NCI-H2196 treated with DMSO at 0.1 percent for 48 hours (cell line): ENCODE data around the gene PHF12.
A peak's percentile ranks its signal among the peaks of the same experiment; 100 is the strongest.

Source experiments
- DNase-seq: peaks from one replicate; lab custom pipeline; 2025; ENCODE audit not compliant: unreplicated experiment; lab: John Stamatoyannopoulos, UW

Gene PHF12

DNA sequence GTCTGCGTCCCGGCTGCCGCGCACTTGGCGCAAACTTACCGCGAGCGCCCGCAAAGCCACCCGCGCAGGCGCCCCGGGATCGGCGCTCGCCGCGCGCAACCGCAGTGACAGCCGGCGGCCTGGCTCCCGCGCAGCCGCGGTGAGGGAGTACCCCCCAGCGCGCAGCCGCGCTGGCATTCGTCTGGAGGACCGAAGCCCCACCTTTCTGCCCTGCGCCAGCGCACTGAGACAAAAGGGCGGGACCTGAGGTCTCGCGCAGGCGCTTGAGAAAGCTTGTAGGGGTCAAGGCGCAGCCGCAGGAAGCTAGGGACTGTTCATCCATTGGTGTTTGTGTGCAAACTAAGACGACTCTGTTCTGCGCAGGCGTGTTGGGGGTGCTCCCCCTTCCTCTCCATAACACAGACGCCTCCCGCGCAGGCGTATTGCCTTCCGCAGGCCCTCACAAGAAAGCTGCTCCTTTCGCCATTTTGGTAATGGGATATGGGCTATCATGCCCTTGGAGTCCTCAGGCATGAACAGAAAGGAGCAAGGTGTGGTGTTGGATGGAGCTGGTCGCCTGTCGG, at the start of gene PHF12:
Gene PHF12, minus strand, starts transcription at position 91 of the 563 bp plus-strand sequence. CDS start 558 bp downstream, outside the sequence.
- peak; percentile 92 for DNase-seq

DNA sequence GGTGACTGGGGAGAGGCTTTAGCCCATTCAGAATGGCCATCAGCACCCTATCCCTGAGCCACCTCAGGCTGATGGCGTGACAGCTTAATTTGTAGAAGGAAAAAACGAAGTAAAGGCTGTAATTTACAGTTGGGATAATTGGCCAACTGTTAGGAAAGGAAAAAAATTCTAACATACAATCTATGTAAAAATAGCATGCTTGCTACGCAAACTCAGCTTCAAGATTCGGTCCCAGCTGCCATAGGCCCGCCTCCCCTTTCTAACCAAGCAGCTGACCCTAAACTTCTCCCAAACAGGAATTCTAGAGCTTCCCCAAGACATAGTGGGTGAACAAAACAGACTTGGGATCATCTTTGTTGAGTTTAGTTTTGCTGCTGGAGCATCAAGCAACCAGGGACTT, 49.7 kb upstream of the PHF12 start:
- no peak for DNase-seq

DNA sequence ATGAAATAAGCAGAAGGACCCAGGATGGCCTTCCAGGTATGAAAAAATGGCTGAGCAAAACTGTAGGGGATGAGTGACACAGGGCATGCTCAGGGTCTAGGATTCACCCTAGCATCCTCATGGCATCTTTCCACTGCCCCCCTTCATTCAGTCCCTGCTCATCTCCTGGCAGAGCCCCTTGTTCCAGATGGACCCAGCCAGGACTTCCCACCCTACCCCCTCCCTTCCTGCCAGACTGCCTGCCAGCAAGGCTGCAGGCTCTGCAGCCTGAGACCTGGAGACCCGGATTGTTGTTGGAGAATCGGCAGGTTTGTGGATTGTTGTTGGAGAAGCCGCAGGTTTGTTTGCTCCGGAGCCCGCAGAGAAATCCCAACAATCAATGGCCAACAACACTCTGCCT, 47.9 kb upstream of the PHF12 start:
- peak; percentile 5 for DNase-seq

DNA sequence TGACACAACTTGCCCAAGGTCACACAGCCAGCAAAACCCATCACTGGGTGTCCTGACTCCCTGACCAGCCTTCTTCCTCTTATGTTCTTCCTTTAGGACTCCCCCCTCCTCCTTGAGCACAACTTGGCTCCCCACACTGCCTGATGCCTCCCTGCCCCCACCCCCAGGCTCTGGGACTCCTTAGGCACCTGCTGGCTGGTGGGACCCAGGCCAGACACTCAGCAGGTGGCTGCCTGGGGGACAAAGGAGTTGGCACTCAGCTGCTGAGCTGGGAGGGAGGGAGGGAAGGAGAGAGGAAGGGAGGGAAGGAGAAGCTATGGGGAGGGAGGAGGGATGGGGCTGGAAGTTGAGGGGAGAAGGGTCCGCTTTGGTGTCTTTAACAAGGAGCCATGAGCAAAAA, 46.5 kb upstream of the PHF12 start:
- peak; percentile 23 for DNase-seq

DNA sequence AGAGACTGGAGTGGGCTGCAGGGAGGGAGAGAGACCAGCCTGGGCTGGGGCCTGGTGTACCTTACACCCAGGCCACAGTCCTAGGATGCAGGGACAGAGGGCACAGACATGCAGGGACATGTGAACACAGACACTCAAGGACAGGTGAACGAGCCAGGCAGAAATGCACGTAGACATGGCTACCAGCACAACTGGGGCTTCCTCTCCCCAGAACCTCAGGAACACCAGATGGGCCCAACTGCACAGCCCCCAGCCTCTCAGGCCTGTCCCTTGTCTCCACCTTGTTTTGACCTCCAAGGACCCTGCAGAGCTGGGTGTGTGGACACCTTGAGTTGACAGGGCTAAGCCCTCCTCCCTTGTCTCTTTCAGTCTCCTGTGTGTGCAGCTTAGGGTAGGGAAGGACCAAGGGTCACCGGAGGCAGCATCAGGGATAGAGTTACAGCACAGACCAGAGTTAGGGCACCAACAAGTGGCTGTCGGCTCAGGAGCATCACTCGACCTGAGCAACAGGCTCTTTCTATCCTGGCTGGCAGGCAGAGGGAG, 45.3 kb upstream of the PHF12 start:
- DNase-seq, result no peak

DNA sequence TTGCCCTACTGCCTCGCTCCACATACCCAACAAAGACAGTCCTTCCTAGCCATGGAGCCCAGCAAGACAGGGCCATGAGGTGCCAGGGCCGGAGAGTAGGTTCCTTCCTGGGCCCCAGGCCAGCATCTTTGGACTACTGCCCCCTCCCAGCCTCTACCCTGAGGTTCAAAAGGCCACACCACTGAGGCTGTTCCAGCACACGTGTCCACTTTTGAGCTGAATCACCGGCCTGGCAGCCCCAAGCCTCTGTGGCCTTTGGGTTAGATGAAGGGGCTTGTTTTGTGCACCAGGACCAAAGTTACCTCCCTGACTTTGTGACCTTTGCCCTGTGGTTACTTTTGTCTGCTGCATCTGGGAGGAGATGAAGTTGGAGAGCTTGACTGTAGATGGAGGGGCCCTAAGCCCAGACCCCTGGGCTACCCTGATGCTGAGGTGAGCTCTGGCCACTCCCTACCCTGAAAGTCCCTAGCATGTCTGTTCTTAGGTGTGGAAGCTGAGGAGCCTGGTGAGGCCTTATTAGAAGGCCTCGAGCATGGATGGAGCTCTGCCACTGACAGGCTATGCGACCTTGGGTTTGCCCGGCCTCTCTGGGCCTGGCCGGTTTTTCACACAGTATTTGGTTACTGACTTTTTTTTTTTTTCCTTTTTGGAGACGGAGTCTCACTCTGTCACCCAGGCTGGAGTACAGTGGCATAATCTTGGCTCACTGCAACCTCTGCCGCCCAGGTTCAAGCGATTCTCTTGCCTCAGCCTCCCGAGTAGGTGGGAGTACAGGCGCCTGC, 42.5 kb upstream of the PHF12 start:
- no peak for DNase-seq

DNA sequence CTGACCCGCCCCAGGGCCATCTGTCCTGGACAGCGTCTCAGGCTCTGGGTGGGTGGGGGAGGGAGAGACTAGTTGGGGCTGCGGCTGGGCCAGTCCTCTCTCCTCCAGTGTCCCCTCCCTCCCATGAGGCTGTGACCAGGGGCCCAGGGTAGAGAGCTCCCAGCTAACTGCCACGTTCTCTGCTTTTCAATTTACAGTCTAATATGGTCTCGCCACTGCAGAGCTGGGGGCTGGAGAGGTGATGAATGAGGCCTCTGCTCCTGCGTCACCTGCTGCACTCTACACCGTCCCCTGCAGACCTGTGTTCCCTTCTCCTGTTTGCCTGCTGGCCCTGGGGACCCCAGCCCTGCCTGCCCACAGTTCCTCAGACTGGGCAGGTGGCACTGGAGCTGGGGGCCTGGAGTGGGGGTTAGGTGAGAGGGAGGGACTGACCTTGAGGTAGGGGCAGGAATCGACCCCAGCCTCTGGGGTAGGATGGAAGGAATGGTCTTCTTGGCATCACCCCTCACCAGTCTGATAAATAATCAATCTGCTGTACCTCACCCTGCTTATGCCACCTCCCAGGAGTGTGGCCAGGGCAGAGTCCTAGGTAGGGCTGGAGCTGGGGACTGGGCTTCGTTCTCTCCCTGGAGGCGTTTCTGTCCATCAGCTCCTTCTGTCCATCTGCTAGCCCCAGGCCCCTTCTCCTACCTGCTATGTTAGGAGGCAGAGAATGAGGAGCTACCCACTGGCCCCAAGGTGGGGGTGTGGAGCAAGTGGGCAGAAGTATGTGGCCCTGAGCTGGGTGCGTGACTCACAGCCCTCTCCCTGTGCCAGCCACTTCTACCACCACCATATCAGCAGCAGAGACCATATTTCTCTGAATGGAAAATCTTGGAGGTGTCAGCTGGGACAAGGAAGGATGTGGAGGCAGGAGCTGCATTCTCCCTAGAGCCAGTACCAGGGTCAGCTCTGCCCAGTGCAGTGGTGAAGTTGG, 41.6 kb upstream of the PHF12 start:
- DNase-seq, result no peak

DNA sequence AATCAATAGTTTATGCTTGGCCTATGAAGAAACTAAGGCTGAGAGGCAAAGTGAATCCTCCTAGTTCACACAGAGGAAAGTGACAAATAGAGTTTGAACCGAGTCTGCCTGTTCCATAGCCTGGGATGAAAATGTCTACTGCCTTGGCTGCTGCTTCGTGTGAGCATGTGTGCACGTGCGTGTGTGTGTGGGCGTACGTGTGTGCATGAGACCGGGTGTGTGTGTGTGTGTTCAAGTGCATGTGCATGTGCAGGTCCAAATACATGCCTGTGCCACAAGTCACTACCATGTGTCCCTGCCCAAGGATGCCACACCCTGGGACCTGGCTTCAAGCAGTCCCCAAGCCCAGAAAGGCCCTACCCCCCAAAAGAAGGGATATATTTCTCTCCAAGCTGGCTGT, 40.9 kb upstream of the PHF12 start:
- DNase-seq, result no peak

DNA sequence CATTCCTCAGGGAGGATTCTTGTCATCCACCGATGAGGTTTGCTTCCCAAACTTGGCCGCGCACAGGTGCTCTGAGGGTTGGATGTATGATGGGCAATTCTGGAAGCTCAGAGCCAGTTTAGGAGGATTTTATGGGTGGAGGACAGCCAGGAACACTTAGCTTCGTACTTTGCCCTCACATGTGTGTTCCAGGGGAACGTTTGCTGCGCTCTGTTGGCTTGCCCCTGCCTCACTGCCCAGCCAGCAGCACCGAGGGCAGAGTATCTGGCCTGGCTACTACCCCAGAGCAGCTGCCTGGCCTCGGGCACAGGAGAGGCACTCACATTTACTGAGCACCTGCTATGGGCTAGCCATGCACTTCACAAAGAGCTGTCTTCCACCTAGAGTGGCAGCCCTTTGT, 40.5 kb upstream of the PHF12 start:
- no peak for DNase-seq

DNA sequence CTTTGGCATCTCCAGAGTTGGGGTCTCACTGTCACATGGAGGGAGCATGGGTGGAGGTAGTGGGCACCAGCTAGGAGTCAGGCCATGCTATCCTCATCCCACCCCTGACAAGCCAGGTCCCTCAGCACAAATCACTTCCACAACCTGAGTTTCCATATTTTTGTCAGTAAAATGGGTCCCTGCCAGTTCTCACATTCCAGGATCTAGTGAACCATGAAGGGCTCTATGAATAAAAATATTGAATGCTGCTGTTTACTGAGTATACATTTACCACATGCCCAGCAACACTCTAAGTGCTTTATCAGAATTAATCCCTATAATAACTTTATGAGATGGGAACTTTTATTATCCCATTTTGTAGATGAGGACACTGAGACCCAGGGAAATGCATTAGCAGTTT, 37.7 kb upstream of the PHF12 start:
- no peak for DNase-seq

DNA sequence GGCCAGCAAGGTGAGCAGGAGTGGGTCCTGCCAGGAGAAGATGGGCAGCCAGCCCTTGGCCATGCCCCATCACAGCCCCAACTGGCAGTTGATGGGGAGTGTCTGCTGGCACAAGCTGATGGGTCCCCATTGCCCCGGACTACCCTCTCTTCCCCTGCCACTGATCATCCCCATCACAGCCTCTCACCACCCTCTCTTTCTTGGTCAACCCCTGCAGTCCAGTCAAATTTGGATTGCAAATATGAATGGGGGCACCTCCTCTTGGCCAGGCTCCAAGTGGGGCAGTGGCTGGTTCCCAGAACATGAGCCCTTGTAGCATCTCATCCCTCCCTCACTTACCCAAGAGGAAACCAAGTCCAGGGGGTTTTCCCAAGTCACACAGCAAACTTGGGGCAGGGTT, 37.2 kb upstream of the PHF12 start:
- no peak for DNase-seq

DNA sequence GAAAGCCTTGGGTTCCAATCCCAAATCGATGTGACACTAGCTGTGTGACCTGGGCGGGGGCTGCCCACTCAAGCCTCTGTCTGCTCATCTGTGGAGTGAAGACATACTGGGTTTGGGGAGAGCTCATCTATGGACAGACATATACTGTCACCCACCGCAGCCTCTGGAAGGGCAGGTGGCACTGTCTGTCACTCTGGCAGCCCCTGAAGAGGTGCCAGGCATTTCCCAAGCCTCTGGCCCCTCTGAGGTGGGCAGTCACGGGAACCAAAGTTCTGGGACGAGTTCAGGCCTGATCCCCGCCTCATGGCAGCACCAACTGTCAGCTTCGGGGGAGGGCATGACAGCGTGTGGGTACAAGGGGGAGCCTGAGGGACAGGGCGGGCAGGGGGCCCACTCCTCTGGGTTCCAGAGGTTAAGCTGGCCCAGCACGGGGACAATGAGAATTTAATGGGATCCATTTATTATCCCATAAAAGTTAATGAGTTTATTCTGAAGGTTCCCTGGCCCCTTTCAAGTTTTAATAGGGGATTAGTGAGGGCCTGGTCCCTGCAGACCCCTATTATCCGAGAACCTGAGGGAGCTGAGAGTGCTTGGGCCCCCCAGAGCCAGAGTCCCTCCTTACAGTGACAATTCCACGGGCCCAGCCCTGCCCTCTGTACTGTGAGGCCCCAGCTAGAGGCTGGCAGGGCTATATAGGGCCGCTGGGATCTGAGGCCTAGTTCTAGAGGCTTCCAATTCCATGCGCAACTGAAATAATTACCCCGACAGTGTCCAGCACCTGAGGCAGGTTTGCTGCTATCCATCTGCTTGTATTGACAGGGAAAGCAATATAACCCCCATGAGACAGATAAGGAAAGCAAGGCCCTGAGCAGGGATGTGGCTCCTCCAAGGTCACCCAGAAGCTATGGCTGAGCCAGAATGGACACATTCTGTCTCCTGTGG, 35.7 kb upstream of the PHF12 start:
- no peak for DNase-seq

DNA sequence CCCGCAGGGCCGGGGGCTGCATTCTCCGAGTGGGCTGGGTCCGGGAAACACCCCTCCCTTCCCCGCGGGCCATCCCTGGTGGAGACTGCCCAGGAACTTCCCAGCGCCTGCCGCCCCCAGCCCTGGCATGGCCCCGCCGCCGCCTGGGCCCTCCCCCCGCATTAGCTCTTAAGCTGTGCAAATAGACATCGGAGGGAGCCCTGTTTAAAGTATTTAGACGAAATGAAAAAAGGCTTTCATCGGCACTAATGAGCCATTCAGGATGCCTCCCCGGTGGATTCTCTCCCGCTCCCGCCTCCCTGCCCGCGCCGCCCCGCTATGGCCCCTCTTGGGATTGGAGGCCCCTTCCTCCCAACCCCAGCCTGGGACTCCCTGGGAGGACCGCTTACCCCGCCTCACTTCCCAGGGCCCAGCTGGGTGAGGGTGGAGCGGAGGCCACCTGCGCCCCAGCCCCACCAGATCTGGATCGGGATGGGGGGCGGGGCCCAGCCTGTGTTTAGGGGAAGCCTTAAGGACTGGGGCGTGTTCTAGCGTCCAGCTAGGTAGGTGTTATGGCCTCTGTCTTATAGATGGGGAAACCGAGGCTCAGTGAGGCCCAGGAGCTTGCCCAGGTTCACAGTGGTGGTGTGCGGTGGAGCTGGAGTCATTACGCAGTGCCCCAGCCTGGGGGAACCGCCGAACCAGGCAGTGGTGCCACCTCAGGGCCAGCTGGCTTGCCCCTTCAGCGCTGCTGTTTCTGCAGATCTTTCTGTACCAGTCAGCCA, 34.8 kb upstream of the PHF12 start:
- no peak for DNase-seq

DNA sequence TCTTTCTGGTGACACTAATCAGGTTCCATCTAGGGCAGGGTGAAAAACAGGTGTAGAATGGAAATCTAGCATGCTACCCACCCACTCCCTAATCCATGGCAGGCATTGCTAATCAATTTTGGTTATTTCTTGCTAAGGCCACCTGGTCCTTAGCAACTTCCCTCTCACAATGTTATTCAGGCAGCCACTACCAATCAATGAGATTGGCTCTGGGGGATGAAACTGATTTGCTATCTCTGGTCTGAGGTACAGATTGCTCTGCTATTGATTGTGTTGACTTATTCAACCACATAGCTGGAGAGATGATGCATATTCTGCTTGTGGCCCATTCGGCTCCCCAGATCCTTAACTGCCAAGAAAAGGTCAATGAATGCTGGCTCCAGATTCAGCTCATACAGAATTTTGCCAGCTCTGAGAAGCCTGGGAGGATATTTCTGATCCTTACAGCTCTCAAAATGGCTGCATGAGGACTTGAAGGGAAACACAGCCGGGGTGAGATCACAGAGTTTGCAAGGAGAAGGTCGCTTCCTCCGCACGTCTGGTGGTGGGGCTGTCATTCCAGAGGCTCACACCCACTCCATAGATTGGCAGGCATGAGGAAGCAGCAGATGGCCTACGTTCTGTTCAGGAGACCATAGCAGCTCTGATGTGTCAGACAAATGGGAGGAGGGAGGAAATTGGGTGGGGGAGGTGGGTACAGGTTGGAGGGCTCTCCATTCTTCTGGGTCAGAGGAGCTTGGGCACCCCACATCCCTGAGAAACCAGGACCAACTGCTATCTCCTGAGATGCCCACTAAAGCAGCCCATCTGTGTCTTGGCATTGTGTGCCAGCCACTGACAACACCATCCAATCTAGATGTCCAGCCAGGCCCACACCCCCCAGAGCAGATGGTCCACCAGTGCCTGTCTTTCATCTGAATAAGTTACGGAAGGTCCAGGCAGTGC, 32.2 kb upstream of the PHF12 start:
- no peak for DNase-seq

DNA sequence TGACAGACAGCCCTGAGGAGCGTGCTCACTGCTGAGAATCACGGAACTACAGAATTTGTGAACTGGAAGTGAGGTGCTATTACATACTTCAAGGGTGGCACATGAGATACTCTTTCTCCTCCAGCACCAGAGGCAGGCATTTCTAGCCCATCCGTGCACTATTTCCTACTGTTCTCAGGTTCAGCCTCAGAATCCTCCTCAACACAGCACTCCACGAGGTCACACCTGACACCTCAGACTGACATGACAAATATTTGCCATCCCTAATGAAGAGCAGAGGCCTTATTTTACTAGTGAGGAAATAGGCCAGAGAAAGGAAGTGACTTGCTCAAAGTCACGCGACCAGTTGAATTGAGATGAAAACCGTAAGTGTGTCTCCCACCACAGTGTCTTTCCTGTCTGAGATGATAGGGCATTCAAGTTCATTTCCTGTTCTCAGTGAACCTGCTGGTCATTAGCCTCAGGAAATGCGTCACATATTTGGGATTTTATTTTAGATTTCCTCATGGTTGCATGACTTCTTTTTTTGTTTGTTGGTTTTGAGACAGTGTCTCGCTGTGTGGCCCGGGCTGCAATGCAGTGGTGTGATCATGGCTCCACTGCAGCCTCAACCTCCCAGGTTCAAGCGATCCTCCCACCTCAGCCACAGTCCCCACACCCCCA, 30.9 kb upstream of the PHF12 start:
- no peak for DNase-seq

DNA sequence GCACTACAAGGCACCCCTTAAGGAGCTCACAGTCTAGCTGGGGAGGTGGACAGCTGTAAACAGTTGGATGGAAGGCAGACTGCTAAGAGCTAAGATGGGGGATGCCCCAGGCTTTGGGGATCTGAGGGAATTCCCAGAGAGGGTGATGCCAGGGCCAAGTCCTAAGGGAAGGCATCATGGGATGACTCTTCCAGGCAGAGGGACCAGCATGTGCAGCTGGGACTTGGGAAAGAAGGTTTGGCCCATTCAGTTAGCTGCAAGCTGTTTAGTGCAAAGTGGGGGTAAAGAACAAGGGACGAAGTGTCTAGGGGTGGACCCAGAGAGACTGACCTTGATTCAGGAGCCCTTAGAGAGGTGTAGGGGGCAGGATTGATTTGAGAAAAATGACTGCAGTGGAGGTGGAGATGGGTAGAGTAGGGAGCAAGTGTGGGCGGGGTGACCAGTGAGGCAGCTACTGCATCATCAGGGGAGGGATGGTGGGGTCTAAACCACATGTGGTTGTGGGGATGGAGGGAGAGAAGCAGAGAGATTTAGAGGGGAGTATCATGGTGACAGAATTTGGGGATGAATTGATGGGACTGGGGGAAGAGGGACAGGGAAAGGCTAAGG, 27.1 kb upstream of the PHF12 start:
- no peak for DNase-seq

DNA sequence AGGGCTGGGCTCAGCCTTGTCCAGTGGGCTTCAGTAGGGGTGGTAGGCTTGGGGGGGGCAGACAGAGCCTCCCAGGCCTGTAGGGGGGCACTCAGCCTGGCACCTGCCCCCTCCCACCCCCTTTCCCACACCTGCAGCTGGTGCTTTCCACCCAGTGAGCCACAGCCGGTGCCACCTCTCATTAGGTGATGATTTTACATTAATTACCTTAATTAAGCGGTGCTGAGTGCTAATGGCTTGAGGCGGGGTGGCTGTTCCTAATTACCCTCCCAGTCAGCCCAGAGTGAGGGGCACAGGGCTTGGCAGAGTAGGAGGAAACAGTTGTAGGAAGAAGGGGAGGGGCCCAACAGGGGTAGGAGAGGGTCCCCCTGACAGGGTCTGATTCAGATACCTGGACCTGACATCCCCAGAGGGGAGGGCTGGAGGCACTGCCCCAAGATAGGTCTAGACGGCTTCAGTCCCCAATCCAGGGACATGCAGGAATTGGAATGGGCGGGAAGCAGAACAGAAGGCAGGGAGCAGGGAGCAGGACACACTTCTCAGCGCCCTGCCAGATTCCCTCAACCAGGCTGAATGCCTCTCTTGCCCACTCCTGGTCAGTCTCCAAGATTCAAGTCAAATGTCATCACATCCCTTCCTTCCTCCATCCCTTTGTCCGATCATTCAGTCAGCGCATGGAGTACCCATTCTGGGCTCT, 26.5 kb upstream of the PHF12 start:
- DNase-seq, result no peak
